ENCODE results near the gene ARHGAP42.

The ARHGAP42 gene

GRCh38 chr11:100761841-100762240 is 74.8 kb downstream of the ARHGAP42 start:
- DNase-seq = no peak

- no peak for DNase-seq
Observed at GRCh38 chr11:100766764-100767163, 79.7 kb downstream of the ARHGAP42 start.

- no peak for DNase-seq
Observed at GRCh38 chr11:100769165-100769564, 82.1 kb downstream of the ARHGAP42 start.

- no peak for DNase-seq
Observed at GRCh38 chr11:100769617-100770016, 82.5 kb downstream of the ARHGAP42 start.

- DNase-seq = no peak
Observed at GRCh38 chr11:100774132-100774531, 87.0 kb downstream of the ARHGAP42 start.

- no peak for DNase-seq
Observed at GRCh38 chr11:100774859-100775258, 87.8 kb downstream of the ARHGAP42 start.

GRCh38 chr11:100776212-100776896 is 89.3 kb downstream of the ARHGAP42 start:
- DNase-seq = no peak

- no peak for DNase-seq
Observed at GRCh38 chr11:100777103-100777502, 90.0 kb downstream of the ARHGAP42 start.

GRCh38 chr11:100777736-100778135 is 90.6 kb downstream of the ARHGAP42 start:
- no peak for DNase-seq

- no peak for DNase-seq
Observed at GRCh38 chr11:100778166-100778785, 91.2 kb downstream of the ARHGAP42 start.

GRCh38 chr11:100780470-100780869 is 93.4 kb downstream of the ARHGAP42 start:
- no peak for DNase-seq

GRCh38 chr11:100785148-100785983 is 98.3 kb downstream of the ARHGAP42 start:
- no peak for DNase-seq

- no peak for DNase-seq
Observed at GRCh38 chr11:100788561-100789295, 101.6 kb downstream of the ARHGAP42 start.

- DNase-seq = no peak
Observed at GRCh38 chr11:100789500-100789899, 102.4 kb downstream of the ARHGAP42 start.

GRCh38 chr11:100790073-100790472 is 103.0 kb downstream of the ARHGAP42 start:
- no peak for DNase-seq

- no peak for DNase-seq
Observed at GRCh38 chr11:100791103-100791502, 104.0 kb downstream of the ARHGAP42 start.

- DNase-seq = no peak
Observed at GRCh38 chr11:100791860-100792259, 104.8 kb downstream of the ARHGAP42 start.

GRCh38 chr11:100793525-100793924 is 106.4 kb downstream of the ARHGAP42 start:
- DNase-seq = no peak

GRCh38 chr11:100794446-100794845 is 107.4 kb downstream of the ARHGAP42 start:
- DNase-seq = no peak

GRCh38 chr11:100799445-100799844 is 112.4 kb downstream of the ARHGAP42 start:
- no peak for DNase-seq

- DNase-seq = no peak
Observed at GRCh38 chr11:100800202-100800601, 113.1 kb downstream of the ARHGAP42 start.

- no peak for DNase-seq
Observed at GRCh38 chr11:100801225-100801999, 114.3 kb downstream of the ARHGAP42 start.
